Left lung (tissue), 10 donors: Measurements from ENCODE around the gene ENAH. TPM values are rescaled to one million over a fixed set of nuclear protein-coding genes. Genes with fewer than 3 reads are reported as not detected.
"Not testable (repeated sequence)": the region's sequence is repeated elsewhere in the genome, so short reads cannot be mapped to it uniquely, and the experiment has no call there.

Experiments used
- ATAC-seq: fragments of 200-7000 bp; cut with Tn5 transposase; one replicate; pipeline ENCODE4 v1.9.1; 2020; ENCODE audit warnings: moderate library complexity
- DNase-seq, 4 donors: peaks; one replicate each; pipeline ENCODE4 v3.0.0-alpha.2; 2013 to 2020
- H3K27ac ChIP-seq, 2 donors: fragments of 200-600 bp; sonication (generic) in 1 of 2; one replicate each; pipeline versions ENCODE4 v1.5.0 to v1.8.0; 2020 to 2021
- H3K27me3 ChIP-seq, 2 donors: fragments of 200-600 bp; sonication (generic) in 1 of 2; one replicate each; pipeline versions ENCODE4 v1.5.0 to v1.8.0; 2020 to 2021
- H3K36me3 ChIP-seq, 2 donors: fragments of 200-600 bp; sonication (generic) in 1 of 2; one replicate each; pipeline versions ENCODE4 v1.5.0 to v1.8.0; 2020 to 2021
- H3K4me1 ChIP-seq, 2 donors: fragments of 200-600 bp; one replicate each; pipeline ENCODE4 v1.8.0; 2021
- H3K4me3 ChIP-seq, 2 donors: fragments of 200-600 bp; sonication (generic) in 1 of 2; one replicate each; pipeline versions ENCODE4 v1.5.0 to v1.8.0; 2020 to 2021; ENCODE audit warnings: mild to moderate bottlenecking in 1 of 2
- H3K9me3 ChIP-seq, 2 donors: fragments of 200-600 bp; sonication (generic) in 1 of 2; one replicate each; pipeline versions ENCODE4 v1.5.0 to v1.8.0; 2020 to 2021
- CTCF ChIP-seq, 2 donors: fragments of 200-600 bp; sonication (generic) in 1 of 2; IDR thresholded peaks; one replicate each; pipeline versions ENCODE4 v1.5.0 to v1.8.0; 2021; ENCODE audit warnings: antibody characterized with exemption in 2 of 2
- intact Hi-C, 2 donors: fragments of 100-400 bp; cut with DNase I; formaldehyde crosslinking; loops; one replicate each; pipeline versions ENCODE4 v1.11.2 to v1.14.2; 2022
- polyA plus RNA-seq, 6 donors: library from polyadenylated mRNA; unstranded; fragments of 120-200 nt; gene quantifications; one replicate each; pipeline ENCODE4 v1.2.1, GENCODE V29; 2013; ENCODE audit not compliant: insufficient read length in 6 of 6
- total RNA-seq, 2 donors: library from RNA; stranded (reverse); fragmentation: NEBNext Ultra II Directional; extraction: Animal tissue kit (Norgen Biotek cat#: 25700); gene quantifications; one replicate each; pipeline ENCODE4 v1.2.1, GENCODE V29; 2021
- donor health status: DM: no; HTN: yes; CAD: no.
- donor health status: DM: no; HTN: no; CAD: no.

The ENAH gene
- total and polyA plus RNA-seq, 8 donors = 106 to 255 (median 237) TPM

- ATAC-seq (no peak), DNase-seq (no peak)
- Histone ChIP-seq H3K27me3 (no peaks in the 10 kb centered on the region), H3K27ac (peak overlapping the region in 1 of 2 donors; percentile 26), H3K4me1 (peaks cover 13 to 22% of the 10 kb centered on the region in 2 donors), H3K36me3 (no peaks in the 10 kb centered on the region), H3K4me3 (no peak overlapping the region), H3K9me3 (no peaks in the 10 kb centered on the region)
- intact Hi-C loops = no loop called here
- no peak for TF ChIP-seq CTCF (IDR thresholded peaks at IDR 0.05)
Measured at GRCh38 chr1:225697428-225697827, 44.5 kb upstream of the ENAH start.

DNA sequence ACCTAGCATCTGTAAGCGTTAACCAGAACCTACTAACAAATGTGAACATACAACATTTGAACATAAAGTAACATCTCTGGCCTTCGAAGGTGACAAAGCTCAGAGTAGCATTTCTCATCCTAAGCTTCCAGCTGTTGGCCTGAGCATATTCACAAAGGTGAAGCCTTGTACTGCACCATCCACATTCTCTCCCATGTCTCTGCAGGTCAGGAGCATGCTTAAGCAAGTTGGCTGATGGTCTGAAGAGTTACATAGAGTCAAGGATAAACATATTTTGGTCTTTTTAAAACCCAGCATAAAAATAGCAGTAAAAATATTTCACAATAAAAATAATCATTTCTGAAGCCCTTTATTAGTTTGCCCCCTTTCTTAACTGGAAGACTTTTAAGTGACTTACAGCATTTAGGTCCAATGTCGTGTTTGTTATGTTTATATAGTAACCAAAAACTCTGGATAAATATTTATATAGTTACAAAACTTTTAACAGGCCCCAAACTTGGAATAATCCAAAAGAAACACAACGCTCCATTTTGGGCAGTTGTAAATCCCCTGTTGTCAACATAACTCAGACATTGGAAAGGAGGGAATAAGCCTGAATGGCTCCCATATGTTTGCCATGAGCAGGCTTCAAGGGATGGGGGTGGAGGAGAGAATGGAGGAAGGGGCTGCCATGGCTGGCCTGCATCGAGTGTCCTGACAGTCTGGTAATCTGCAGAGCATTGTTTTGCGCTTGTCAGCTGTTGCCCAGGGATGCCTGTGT lies 42.8 kb upstream of the ENAH start:
- no peak for TF ChIP-seq CTCF (IDR thresholded peaks at IDR 0.05)
- no peak for ATAC-seq
- H3K27ac ChIP-seq = peak overlapping the region in 1 of 2 donors; percentile 72
- H3K36me3 ChIP-seq = no peaks in the 10 kb centered on the region
- peaks cover 13 to 22% of the 10 kb centered on the region in 2 donors for H3K4me1 ChIP-seq
- H3K9me3 ChIP-seq = no peaks in the 10 kb centered on the region
- peak in 2 of 4 donors; percentile 70 to 82 for DNase-seq
- no peak overlapping the region for H3K4me3 ChIP-seq
- intact Hi-C loops = no loop called here
- H3K27me3 ChIP-seq = no peaks in the 10 kb centered on the region

- TF ChIP-seq CTCF (IDR thresholded peaks at IDR 0.05) = no peak
- Histone ChIP-seq H3K36me3 (no peaks in the 10 kb centered on the region), H3K9me3 (no peaks in the 10 kb centered on the region), H3K27ac (peak overlapping the region; percentile 45 to 72), H3K27me3 (no peaks in the 10 kb centered on the region), H3K4me3 (no peak overlapping the region), H3K4me1 (peaks cover 7 to 14% of the 10 kb centered on the region in 2 donors)
- intact Hi-C loops = no loop called here
- DNase-seq (peak in 1 of 4 donors; percentile 79), ATAC-seq (peak; percentile 83)
Measured at GRCh38 chr1:225694151-225694603, 41.3 kb upstream of the ENAH start.

GRCh38 chr1:225693697-225694096 lies 40.8 kb upstream of the ENAH start:
- H3K4me3 ChIP-seq, intact Hi-C loops, DNase-seq, H3K27me3 ChIP-seq, H3K9me3 ChIP-seq, H3K36me3 ChIP-seq, ATAC-seq: not testable (repeated sequence)
- peaks cover 7 to 14% of the 10 kb centered on the region in 2 donors for H3K4me1 ChIP-seq
- peak overlapping the region in 1 of 2 donors; percentile 72 for H3K27ac ChIP-seq

- intact Hi-C loops = no loop called here
- Histone ChIP-seq H3K4me3 (no peak overlapping the region), H3K27ac (peak overlapping the region in 1 of 2 donors; percentile 72), H3K36me3 (no peaks in the 10 kb centered on the region), H3K4me1 (peaks cover 7 to 14% of the 10 kb centered on the region in 2 donors), H3K9me3 (no peaks in the 10 kb centered on the region), H3K27me3 (no peaks in the 10 kb centered on the region)
- no peak for TF ChIP-seq CTCF (IDR thresholded peaks at IDR 0.05)
- no peak for ATAC-seq
- no peak for DNase-seq
Measured at GRCh38 chr1:225693085-225693696, 40.3 kb upstream of the ENAH start.
